UCSD-AML1 (cell line): ENCODE data around the gene PSMD14.

Source experiments
- DNase-seq: peaks from one replicate; lab custom pipeline; 2025; ENCODE audit not compliant: unreplicated experiment; lab: John Stamatoyannopoulos, UW

PSMD14 gene

DNA sequence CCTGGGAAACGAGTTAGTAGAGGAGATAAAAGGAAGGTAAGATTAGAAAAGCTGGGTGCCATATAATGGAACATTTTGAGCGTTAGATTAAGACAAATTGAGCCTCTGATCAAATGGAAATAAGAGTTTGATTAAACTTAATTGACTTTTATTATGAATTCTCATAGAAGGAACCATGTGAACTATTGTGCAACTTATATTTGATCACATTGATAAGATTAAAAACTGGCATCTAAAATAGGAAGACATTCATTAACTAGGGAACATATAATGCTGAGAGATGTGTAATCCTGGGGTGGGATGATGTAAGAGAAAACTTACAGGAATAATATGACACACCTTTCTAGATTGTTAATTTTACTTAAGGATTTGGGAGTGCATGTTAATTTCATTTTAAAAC lies 130.4 kb downstream of the PSMD14 start:
- DNase-seq: no peak

DNA sequence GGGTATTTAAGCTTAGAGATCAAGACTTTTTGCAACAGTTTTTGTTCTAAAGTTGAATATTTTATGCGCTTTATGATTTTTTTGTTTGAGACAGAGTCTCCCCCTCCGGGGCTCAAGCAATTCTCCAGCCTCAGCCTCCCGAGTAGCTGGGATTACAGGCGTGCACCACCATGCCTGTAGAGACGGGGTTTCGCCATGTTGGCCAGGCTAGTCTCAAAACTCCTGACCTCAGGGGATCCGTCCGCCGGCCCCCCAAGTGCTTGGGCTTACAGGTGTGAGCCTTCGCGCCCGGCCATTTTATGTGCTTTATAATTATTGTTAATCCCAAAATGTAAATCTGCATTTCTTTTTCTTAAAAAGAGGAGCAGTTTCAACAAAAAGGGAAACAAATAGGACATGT lies 136.9 kb downstream of the PSMD14 start:
- DNase-seq: no peak

DNA sequence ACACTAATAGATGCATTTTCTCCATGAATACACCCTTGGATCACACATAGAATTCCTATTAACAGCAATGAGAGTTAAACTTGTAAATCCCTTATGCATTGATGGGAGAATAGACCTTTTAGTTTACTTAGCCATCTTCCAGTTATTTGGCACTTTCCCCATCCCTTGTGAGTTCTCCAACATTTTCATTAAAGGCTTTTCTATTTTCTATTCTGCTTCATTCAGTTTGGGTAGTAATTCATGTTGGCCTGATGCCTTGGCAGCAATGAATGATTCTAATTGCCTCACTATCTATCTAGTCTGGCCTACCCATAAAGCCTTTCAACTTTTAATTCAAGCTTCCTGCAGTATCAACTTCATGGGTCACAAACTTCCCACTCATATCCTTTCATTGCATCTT lies 140.2 kb downstream of the PSMD14 start:
- no peak for DNase-seq
